Measurements from ENCODE around the gene MESP2.

The MESP2 gene

DNA sequence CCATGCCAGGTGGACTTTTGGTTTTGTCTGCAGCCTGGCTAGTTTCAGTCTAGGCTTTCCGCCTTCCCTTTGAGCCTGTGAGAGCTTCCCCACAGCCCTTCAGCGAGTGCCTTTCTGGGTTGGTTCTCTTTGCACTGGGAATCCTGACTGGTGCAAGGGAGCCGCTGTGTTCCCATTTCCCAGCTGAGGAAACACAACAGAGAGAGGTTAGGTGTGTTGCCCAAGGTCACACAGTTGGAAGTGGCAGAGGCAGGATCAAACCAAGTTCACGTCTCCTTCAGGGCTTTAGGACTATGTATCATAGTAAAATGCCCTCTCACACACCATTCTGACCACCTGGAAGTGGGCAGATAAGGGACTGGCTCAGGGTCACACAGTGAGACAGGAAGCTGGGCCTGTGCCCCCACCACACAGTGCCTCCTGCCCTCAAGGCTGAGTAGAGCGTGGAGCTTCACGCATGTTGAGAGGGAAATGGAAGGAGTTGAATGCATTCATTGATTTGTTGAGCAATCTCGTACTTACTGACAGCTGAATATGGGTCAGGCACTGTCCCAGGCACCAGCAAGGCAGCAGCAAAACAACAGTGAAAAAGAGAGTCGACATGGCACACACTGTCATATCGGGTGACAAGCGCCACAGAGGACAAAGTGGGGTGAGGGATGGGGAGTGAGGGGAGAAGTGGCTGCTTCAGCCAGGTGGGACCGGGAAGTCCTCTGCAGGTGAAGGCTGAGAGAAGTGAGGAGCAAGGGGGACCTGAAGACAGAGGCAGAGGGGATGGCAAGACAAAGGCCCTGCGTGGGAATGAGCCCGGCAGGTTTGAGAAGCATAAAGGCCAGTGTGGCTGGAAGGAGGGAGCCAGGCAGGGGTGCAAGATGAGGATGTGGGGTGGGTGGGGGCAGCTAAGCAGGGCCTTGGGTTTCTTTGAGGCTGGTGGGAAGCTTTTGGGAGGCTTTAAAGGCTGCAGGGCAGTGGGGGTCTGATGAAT is 50.8 kb downstream of the MESP2 start:
- no peak overlapping the region for H3K4me3 ChIP-seq (replicated peaks in 1 of 2; ENCODE audit: low read depth in 2 of 2, low read length in 2 of 2)
- TF ChIP-seq, protein P1, sequence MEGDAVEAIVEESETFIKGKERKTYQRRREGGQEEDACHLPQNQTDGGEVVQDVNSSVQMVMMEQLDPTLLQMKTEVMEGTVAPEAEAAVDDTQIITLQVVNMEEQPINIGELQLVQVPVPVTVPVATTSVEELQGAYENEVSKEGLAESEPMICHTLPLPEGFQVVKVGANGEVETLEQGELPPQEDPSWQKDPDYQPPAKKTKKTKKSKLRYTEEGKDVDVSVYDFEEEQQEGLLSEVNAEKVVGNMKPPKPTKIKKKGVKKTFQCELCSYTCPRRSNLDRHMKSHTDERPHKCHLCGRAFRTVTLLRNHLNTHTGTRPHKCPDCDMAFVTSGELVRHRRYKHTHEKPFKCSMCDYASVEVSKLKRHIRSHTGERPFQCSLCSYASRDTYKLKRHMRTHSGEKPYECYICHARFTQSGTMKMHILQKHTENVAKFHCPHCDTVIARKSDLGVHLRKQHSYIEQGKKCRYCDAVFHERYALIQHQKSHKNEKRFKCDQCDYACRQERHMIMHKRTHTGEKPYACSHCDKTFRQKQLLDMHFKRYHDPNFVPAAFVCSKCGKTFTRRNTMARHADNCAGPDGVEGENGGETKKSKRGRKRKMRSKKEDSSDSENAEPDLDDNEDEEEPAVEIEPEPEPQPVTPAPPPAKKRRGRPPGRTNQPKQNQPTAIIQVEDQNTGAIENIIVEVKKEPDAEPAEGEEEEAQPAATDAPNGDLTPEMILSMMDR (IDR thresholded peaks at IDR 0.05; ENCODE audit: low read depth, low read length) = no peak
- DNase-seq (ENCODE audit: low read depth in 2 of 2) = no peak

DNA sequence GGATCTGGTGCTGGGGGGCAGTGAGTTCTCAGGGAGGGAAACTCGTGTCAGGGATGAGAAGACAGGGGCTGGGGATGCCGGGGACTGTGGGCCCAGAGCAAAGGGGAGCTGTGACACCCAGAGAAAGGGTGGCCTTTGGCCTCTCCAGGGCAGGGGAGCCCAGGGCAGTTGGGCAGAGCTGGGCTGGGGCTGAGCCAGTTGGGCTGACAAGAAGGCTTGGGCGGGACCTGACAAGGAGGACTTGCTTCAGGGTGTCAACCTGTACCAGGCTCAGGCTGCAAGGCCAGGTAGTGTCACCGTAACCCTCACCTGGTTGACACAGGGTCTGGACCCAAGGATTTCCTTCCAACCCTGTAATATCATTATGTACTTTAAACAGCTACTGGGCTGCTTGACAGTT is 51.7 kb downstream of the MESP2 start:
- TF ChIP-seq, protein P1 (IDR thresholded peaks at IDR 0.05; ENCODE audit: low read depth, low read length) = no peak
- no peak overlapping the region for H3K4me3 ChIP-seq (replicated peaks in 1 of 2; ENCODE audit: low read depth in 2 of 2, low read length in 2 of 2)
- no peak for DNase-seq (ENCODE audit: low read depth in 2 of 2)

Data from cardiac fibroblast (primary cell).